SK-N-SH treated with all-trans-retinoic acid at 6 μM for 48 hours (cell line): ENCODE data around the gene RSL1D1.

Experiments
- ATAC-seq: fragments of 200-7000 bp; cut with Tn5 transposase; 3 replicates; pipeline ENCODE4 v1.9.1; 2020; ENCODE audit warnings: mild to moderate bottlenecking, moderate library complexity
- ARNTL ChIP-seq: fragments of 450-650 bp; formaldehyde crosslinking; IDR thresholded peaks from 2 replicates; pipeline ENCODE4 v1.5.0; 2020; ENCODE audit warnings: low read depth, mild to moderate bottlenecking, moderate library complexity, borderline replicate concordance
- BACH2 ChIP-seq: fragments of 250-450 bp; sonication (Bioruptor Pico); IDR thresholded peaks from 2 replicates; pipeline ENCODE4 v1.9.0; 2021; ENCODE audit warnings: mild to moderate bottlenecking, borderline replicate concordance
- CSDC2 ChIP-seq: fragments of 250-450 bp; sonication (Bioruptor Pico); IDR thresholded peaks from 2 replicates; pipeline ENCODE4 v1.5.0; 2020; ENCODE audit warnings: mild to moderate bottlenecking, moderate library complexity
- ESRRG ChIP-seq: fragments of 250-450 bp; sonication (Bioruptor Pico); IDR thresholded peaks from 2 replicates; pipeline ENCODE4 v1.6.1; 2021; ENCODE audit warnings: mild to moderate bottlenecking
- ISL1 ChIP-seq: fragments of 250-450 bp; sonication (Bioruptor Pico); IDR thresholded peaks from 2 replicates; pipeline ENCODE4 v2.1.2; 2022; ENCODE audit warnings: mild to moderate bottlenecking, moderate library complexity
- POU6F1 ChIP-seq: fragments of 250-450 bp; sonication (Bioruptor Pico); IDR thresholded peaks from 2 replicates; pipeline ENCODE4 v1.8.0; 2021; ENCODE audit warnings: low read depth, mild to moderate bottlenecking, moderate library complexity, borderline replicate concordance
- PPARA ChIP-seq: fragments of 250-450 bp; sonication (Bioruptor Pico); IDR thresholded peaks from 2 replicates; pipeline ENCODE4 v1.5.0; 2020; ENCODE audit warnings: mild to moderate bottlenecking, borderline replicate concordance
- RARB ChIP-seq: fragments of 250-450 bp; sonication (Bioruptor Pico); IDR thresholded peaks from 2 replicates; pipeline ENCODE4 v1.8.0; 2021; ENCODE audit warnings: mild to moderate bottlenecking, moderate library complexity
- SNAI2 ChIP-seq: fragments of 250-450 bp; sonication (Bioruptor Pico); IDR thresholded peaks from 2 replicates; pipeline ENCODE4 v1.5.0; 2020; ENCODE audit warnings: mild to moderate bottlenecking, moderate library complexity
- TCF4 ChIP-seq: fragments of 250-450 bp; sonication (Bioruptor Pico); IDR thresholded peaks from 2 replicates; pipeline ENCODE4 v1.8.0; 2021; ENCODE audit warnings: mild to moderate bottlenecking, moderate library complexity, borderline replicate concordance
- TOX ChIP-seq: fragments of 250-450 bp; sonication (Bioruptor Pico); IDR thresholded peaks from 2 replicates; pipeline ENCODE4 v1.8.0; 2021; ENCODE audit warnings: mild to moderate bottlenecking, moderate library complexity, borderline replicate concordance
- ZC3H10 ChIP-seq: fragments of 250-450 bp; sonication (Bioruptor Pico); IDR thresholded peaks from 2 replicates; pipeline ENCODE4 v1.5.1; 2021; ENCODE audit warnings: mild to moderate bottlenecking, moderate library complexity
- ZFP3 ChIP-seq: fragments of 250-450 bp; sonication (Bioruptor Pico); IDR thresholded peaks from 2 replicates; pipeline ENCODE4 v1.5.0; 2020; ENCODE audit warnings: mild to moderate bottlenecking, moderate library complexity
- ZFP30 ChIP-seq: fragments of 450-650 bp; formaldehyde crosslinking; IDR thresholded peaks from 2 replicates; pipeline ENCODE4 v1.5.0; 2022; ENCODE audit warnings: mild to moderate bottlenecking, moderate library complexity
- ZNF565 ChIP-seq: fragments of 450-650 bp; formaldehyde crosslinking; conservative IDR thresholded peaks from 2 replicates; pipeline ENCODE4 v1.5.0; 2020; ENCODE audit warnings: low read depth, mild to moderate bottlenecking, moderate library complexity
- ZNF70 ChIP-seq: fragments of 450-650 bp; formaldehyde crosslinking; IDR thresholded peaks from 2 replicates; pipeline ENCODE4 v1.5.0; 2020; ENCODE audit warnings: mild to moderate bottlenecking, moderate library complexity
- ZNF8 ChIP-seq: fragments of 450-650 bp; formaldehyde crosslinking; IDR thresholded peaks from 2 replicates; pipeline ENCODE4 v1.5.0; 2020; ENCODE audit warnings: mild to moderate bottlenecking, moderate library complexity
- TF ChIP-seq, protein P1 (sequence below): fragments of 250-450 bp; sonication (Bioruptor Pico); IDR thresholded peaks from 2 replicates; pipeline ENCODE4 v1.5.1; 2020; ENCODE audit warnings: low read depth, mild to moderate bottlenecking, moderate library complexity
- TF ChIP-seq, protein P2 (sequence below): fragments of 250-450 bp; sonication (Bioruptor Pico); IDR thresholded peaks from 2 replicates; pipeline ENCODE4 v1.8.0; 2020; ENCODE audit warnings: mild to moderate bottlenecking, moderate library complexity, borderline replicate concordance
- TF ChIP-seq, protein P3 (sequence below): fragments of 250-450 bp; sonication (Bioruptor Pico); IDR thresholded peaks from 2 replicates; pipeline ENCODE4 v1.5.0; 2020; ENCODE audit warnings: mild to moderate bottlenecking, moderate library complexity
- TF ChIP-seq, protein P4 (sequence below): fragments of 250-450 bp; sonication (Bioruptor Pico); IDR thresholded peaks from 2 replicates; pipeline ENCODE4 v1.5.1; 2021; ENCODE audit warnings: mild to moderate bottlenecking, moderate library complexity

RSL1D1 gene

DNA sequence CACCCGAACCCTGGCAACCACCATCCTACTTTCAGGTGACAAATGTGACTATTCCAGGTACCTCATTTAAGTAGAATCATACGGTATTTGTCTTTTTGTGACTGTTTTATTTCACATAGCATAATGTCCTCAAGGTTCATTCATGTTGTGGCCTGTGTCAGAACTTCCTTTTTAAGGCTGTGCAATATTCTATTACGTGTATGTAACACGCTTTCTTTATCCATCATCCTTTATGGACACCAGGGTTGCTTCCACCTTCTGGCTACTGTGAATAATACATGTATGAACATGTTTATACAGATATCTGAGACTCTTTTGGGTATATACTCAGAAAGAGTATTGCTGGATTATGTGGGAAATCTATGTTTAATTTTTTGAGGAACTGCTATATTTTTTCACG lies 28.7 kb upstream of the RSL1D1 start:
- TF ChIP-seq ZNF8 (CRISPR knock-in tag) (no peak), ZFP3 (CRISPR knock-in tag) (no peak)

GRCh38 chr16:11877374-11877773 lies 26.0 kb upstream of the RSL1D1 start:
- ATAC-seq = no peak
- TF ChIP-seq RARB (CRISPR knock-in tag) (no peak), ISL1 (CRISPR knock-in tag) (no peak), PPARA (CRISPR knock-in tag) (no peak), SNAI2 (no peak), ARNTL (no peak), ZC3H10 (no peak), TCF4 (no peak), BACH2 (CRISPR knock-in tag) (no peak), CSDC2 (no peak), ZNF70 (no peak)
- TF ChIP-seq, protein P1, sequence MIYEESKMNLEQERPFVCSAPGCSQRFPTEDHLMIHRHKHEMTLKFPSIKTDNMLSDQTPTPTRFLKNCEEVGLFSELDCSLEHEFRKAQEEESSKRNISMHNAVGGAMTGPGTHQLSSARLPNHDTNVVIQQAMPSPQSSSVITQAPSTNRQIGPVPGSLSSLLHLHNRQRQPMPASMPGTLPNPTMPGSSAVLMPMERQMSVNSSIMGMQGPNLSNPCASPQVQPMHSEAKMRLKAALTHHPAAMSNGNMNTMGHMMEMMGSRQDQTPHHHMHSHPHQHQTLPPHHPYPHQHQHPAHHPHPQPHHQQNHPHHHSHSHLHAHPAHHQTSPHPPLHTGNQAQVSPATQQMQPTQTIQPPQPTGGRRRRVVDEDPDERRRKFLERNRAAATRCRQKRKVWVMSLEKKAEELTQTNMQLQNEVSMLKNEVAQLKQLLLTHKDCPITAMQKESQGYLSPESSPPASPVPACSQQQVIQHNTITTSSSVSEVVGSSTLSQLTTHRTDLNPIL = no peak
- TF ChIP-seq, protein P2, sequence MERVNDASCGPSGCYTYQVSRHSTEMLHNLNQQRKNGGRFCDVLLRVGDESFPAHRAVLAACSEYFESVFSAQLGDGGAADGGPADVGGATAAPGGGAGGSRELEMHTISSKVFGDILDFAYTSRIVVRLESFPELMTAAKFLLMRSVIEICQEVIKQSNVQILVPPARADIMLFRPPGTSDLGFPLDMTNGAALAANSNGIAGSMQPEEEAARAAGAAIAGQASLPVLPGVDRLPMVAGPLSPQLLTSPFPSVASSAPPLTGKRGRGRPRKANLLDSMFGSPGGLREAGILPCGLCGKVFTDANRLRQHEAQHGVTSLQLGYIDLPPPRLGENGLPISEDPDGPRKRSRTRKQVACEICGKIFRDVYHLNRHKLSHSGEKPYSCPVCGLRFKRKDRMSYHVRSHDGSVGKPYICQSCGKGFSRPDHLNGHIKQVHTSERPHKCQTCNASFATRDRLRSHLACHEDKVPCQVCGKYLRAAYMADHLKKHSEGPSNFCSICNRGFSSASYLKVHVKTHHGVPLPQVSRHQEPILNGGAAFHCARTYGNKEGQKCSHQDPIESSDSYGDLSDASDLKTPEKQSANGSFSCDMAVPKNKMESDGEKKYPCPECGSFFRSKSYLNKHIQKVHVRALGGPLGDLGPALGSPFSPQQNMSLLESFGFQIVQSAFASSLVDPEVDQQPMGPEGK (CRISPR knock-in tag) = no peak
- TF ChIP-seq, protein P3, sequence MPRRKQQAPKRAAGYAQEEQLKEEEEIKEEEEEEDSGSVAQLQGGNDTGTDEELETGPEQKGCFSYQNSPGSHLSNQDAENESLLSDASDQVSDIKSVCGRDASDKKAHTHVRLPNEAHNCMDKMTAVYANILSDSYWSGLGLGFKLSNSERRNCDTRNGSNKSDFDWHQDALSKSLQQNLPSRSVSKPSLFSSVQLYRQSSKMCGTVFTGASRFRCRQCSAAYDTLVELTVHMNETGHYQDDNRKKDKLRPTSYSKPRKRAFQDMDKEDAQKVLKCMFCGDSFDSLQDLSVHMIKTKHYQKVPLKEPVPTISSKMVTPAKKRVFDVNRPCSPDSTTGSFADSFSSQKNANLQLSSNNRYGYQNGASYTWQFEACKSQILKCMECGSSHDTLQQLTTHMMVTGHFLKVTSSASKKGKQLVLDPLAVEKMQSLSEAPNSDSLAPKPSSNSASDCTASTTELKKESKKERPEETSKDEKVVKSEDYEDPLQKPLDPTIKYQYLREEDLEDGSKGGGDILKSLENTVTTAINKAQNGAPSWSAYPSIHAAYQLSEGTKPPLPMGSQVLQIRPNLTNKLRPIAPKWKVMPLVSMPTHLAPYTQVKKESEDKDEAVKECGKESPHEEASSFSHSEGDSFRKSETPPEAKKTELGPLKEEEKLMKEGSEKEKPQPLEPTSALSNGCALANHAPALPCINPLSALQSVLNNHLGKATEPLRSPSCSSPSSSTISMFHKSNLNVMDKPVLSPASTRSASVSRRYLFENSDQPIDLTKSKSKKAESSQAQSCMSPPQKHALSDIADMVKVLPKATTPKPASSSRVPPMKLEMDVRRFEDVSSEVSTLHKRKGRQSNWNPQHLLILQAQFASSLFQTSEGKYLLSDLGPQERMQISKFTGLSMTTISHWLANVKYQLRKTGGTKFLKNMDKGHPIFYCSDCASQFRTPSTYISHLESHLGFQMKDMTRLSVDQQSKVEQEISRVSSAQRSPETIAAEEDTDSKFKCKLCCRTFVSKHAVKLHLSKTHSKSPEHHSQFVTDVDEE = no peak
- TF ChIP-seq, all 23 proteins: peak for 0

More for the DNA sequence above, 28.7 kb upstream of the RSL1D1 start:
- no peak for ATAC-seq

DNA sequence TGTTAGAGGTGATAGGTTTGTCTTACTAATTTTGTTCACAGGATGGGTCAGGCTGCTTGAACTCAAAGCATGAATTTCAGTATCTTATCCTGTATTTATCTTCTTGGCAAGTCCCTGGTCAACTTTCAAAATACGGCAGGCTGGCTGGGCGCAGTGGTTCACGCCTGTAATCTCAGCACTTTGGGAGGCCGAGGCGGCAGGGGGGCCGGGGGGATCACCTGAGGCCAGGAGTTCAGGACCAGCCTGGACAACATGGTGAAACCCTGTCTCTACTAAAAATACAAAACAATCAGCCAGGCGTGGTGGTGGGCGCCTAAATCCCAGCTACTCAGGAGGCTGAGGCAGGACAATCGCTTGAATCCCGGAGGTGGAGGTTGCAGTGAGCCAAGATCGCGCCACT lies 25.0 kb upstream of the RSL1D1 start:
- TF ChIP-seq, protein P2 (CRISPR knock-in tag) = no peak
- TF ChIP-seq ZFP30 (no peak), TOX (CRISPR knock-in tag) (no peak), RARB (CRISPR knock-in tag) (no peak), ZFP3 (CRISPR knock-in tag) (no peak), ZC3H10 (no peak), CSDC2 (no peak), BACH2 (CRISPR knock-in tag) (no peak), ESRRG (CRISPR knock-in tag) (no peak)
- TF ChIP-seq, all 23 proteins: peak for 0
- no peak for ATAC-seq

DNA sequence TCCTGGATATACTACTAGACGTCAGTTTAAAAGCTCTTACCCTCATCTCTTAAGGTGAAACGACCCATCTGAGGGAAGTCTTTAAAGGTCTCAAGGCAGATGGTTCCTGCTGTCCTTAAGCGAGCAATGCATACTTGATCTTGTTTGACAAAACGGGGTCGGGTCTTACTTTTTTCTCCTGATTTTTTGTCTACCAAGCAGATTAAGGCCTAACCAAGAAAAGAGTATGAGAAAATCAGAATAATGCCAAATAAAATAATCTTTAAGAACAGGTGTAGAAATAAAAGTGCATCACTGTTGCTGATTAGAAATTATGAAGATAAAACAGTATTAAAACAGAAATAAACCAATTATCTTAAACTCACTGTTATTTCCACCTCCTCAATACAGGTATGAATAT lies 24.4 kb upstream of the RSL1D1 start:
- ATAC-seq = no peak
- no peak for TF ChIP-seq TCF4
- TF ChIP-seq ARNTL = no peak
- TF ChIP-seq ISL1 (CRISPR knock-in tag) = no peak
- no peak for TF ChIP-seq SNAI2
- no peak for TF ChIP-seq PPARA (CRISPR knock-in tag)
- TF ChIP-seq, protein P3 = no peak
- TF ChIP-seq CSDC2 = no peak
- no peak for TF ChIP-seq ZNF565 (CRISPR knock-in tag)
- no peak for TF ChIP-seq POU6F1 (CRISPR knock-in tag)
- TF ChIP-seq, protein P4, sequence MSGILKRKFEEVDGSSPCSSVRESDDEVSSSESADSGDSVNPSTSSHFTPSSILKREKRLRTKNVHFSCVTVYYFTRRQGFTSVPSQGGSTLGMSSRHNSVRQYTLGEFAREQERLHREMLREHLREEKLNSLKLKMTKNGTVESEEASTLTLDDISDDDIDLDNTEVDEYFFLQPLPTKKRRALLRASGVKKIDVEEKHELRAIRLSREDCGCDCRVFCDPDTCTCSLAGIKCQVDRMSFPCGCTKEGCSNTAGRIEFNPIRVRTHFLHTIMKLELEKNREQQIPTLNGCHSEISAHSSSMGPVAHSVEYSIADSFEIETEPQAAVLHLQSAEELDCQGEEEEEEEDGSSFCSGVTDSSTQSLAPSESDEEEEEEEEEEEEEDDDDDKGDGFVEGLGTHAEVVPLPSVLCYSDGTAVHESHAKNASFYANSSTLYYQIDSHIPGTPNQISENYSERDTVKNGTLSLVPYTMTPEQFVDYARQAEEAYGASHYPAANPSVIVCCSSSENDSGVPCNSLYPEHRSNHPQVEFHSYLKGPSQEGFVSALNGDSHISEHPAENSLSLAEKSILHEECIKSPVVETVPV = no peak
